Stimulated activated CD8-positive, alpha-beta memory T cell treated with anti-CD3 and anti-CD28 coated beads, Interleukin-7, amount 100 ng/mL, for 4 hours (primary cell): Measurements from ENCODE around the gene SCMH1.
"Not testable (repeated sequence)": the region's sequence is repeated elsewhere in the genome, so short reads cannot be mapped to it uniquely, and the experiment has no call there.

Source experiments
- DNase-seq, 2 donors: peaks; one replicate each; pipeline ENCODE4 v3.0.0-alpha.2; 2020; ENCODE audit warnings: low read depth in 2 of 2

Gene SCMH1

GRCh38 chr1:41152622-41153044, 89.5 kb downstream of the SCMH1 start:
- no peak for DNase-seq

DNA sequence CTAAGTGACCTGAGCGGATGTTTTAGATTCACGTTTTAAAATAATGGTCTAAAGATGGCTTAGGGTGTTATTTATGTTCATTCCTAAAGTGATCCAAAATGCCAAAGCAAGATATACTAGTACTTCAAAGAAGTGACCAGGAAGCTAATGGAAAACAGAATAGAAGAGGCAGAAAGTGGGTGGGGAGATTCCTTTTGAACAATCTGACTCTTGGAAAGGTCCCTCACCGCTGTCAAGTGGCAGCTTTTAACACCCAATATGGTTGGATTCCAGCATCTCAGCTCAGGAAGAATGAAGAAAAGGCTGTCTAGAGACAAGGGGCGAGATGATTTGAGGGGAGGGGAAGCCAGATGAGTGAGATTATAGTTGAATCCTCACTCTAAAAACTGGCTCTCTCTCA, 90.3 kb downstream of the SCMH1 start:
- DNase-seq: no peak

- DNase-seq: no peak
Measured at GRCh38 chr1:41149570-41149969, 92.5 kb downstream of the SCMH1 start.

DNA sequence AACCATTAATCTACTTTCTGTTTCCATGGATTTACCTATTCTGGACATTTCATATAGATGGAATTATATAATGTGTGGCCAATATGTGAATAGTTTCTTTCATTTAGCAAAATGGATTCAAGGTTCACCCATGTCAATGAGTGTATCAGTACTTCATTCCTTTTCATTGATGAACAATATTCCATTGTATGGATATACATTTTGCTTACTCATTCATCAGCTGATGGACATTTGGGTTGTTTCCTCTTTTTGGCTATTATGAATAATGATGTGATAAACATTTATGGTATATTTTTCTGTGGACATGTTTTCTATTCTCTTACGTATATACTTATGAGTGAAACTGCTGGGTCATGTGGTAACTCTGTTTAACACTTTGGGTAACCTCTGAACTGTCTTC, 97.8 kb downstream of the SCMH1 start:
- DNase-seq: no peak

DNA sequence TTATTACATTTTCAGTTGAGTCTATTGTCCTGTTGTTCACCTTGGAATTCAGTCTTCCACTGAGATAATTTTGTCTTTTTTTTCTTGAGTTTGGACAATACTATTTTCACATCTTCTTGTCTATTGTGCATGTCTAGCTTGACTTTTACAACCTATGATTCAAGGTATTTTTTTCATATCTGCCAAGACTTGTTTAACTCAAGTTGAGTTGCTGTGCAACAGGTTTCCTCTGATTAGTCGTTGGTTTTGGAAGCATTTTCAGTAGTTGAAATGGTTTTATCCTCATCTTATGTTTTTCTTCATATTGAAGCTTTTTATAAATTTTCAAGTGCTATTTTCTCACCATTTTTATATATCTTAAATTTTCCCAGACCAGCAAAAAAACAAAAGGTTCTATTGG, 103.6 kb downstream of the SCMH1 start:
- DNase-seq: no peak

GRCh38 chr1:41135196-41135947, 106.7 kb downstream of the SCMH1 start:
- DNase-seq: no peak

GRCh38 chr1:41134325-41134724, 107.8 kb downstream of the SCMH1 start:
- not testable (repeated sequence) for DNase-seq

GRCh38 chr1:41122851-41123518, 119.1 kb downstream of the SCMH1 start:
- no peak for DNase-seq

DNA sequence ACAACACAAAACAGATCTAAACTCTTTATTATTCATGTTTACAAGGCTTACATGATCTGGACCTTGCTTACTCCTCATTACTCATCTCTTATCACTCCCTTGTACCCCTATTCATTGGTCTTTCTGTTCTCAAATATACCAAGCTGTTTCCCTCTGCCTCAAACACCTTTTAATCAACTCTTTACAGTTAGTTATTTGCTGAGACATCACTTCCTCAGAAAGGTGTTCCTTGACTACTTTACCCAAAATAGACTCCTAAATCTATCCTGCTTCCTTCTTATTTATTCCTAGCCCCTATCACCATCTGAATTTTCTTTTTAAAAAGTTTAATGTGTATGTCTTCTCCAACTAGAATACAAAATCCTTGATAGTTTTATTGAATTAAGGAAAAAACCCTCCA, 120.0 kb downstream of the SCMH1 start:
- DNase-seq: no peak

DNA sequence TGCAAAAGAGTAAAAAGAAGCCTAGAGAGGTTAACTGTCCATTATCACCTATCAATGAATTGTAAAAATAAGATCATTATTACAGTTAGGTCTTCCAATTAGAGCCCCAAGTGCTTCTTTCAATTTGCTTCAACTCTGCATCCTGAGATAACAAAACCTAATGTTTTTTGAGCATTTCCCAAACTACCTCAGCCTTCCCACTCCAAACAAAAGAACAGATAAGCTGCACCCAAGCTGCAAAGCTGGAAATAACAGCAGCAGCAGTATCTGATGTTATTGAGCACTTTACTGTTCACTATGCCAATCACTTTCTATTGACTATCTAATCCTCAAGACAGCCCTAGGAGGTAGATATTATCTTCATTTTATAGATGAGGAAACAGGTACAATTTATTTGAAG, 123.5 kb downstream of the SCMH1 start:
- no peak for DNase-seq

DNA sequence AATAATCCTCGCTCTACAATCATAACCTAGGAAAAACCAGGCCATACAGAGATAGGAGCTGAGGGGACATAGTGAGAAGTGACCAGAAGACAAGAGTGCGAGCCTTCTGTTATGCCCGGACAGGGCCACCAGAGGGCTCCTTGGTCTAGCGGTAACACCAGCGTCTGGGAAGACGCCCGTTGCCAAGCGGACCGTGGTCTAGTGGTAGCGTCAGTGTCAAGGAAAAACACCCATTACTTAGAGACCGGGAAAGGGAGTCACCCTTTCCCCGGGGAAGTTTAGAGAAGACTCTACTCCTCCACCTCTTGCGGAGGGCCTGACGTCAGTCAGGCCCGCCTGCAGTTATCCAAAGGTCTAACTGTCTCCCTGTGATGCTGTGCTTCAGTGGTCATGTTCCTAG, 124.9 kb downstream of the SCMH1 start:
- DNase-seq: not testable (repeated sequence)

DNA sequence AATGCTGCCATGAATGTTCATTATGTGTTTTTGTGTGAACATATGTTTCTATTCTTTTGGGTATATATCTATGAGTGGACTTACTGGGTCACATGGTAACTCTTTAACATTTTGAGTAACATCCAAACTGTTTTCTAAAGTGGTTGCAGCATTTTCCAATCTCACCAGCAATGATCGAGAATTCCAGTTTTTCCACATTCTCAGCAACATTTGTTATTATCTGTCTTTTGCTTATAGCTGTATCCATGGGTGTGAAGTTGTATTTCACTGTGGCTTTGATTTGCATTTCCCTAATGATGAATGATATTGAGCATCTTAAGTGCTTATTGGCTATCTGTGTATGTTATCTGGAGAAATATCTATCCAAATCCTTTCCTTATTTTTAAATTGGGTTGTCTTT, 131.4 kb downstream of the SCMH1 start:
- no peak for DNase-seq

DNA sequence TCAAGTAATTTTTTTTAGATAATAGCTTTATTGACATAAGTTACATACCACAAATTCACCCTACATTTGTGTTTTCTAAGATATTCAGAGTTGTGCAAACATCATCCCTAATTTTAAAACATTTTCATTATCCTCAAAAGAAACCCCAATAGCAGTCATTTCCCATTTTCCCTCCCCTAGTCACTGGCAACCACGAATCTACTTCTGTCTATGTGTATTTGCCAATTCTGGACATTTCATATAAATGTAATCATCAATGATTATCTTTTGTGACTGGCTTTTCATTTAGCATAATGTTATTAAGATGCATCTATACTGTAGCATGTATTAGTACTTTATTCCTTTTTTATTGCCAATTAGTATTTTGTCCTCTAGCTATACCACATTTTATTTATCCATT, 131.8 kb downstream of the SCMH1 start:
- no peak for DNase-seq

- no peak for DNase-seq
Measured at GRCh38 chr1:41109310-41110197, 132.6 kb downstream of the SCMH1 start.

GRCh38 chr1:41108696-41109275, 133.3 kb downstream of the SCMH1 start:
- no peak for DNase-seq

DNA sequence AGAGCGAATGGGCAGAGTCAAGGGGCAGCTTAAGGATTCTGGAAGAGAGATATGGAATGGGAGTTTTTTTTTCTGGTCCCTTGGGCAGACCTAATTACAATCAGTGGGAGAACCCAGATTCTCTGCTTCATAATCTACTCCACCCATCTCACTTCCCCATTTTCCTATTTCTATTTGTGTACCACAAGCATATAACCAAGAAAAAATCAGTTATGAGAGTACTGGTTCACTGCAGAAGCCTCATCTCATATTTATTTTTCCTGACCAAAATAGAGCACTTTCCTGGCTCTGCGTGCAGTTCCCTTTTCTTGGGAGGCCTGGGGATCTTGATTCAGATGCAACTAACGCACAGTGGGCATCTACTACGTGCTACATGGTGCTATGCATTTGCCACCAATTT, 138.3 kb downstream of the SCMH1 start:
- DNase-seq: no peak

- DNase-seq: no peak
Measured at GRCh38 chr1:41102653-41103052, 139.5 kb downstream of the SCMH1 start.

DNA sequence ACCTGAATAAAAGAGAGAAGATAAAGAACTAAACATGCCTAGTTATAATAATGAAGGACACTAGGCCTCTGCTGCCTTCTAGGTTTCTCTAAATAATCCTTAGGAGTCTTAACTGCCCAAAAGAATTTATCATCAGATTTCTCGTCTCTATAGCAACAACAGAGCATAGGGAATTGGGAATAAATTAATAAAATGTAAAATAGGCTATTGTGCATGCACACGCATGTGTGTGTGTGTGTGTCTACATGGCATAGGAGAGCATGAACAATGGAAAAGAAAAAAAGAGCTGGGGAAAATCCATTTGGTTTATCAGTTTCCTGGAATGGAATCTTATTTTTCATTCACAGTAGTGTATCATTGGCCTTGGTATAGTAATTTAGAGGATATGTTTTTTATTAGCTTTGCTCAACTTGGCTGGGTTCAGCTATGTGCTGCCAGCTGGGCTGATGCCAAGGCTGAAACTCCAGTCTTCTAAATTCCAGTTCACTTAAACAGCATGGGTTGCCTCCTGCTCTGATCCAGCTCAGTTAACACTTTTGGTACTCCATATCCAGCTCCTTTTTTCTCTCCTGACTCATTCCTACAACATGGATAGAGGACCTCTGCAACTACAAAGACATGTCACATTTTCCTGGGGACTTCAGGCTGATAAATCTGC, 140.0 kb downstream of the SCMH1 start:
- DNase-seq: no peak

GRCh38 chr1:41101076-41101475, 141.0 kb downstream of the SCMH1 start:
- no peak for DNase-seq

DNA sequence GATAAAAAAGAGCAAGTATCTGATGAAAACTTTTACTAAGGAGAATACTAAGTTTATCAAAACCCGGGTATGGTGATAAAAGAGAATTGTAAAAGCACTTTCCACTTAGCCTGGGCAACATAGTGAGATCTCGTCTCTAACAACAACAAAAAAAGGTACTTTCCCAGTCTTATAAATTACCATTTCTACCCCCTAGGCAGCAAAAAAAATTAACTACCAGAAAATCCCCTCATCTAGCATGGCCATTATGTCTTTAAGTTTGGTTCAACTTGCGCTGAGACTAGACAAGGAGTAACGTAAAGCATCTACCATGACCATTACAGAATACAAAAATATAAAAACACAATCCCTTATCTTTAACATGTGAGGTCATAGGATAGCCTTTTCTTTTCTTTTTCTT, 141.9 kb downstream of the SCMH1 start:
- DNase-seq: no peak

DNA sequence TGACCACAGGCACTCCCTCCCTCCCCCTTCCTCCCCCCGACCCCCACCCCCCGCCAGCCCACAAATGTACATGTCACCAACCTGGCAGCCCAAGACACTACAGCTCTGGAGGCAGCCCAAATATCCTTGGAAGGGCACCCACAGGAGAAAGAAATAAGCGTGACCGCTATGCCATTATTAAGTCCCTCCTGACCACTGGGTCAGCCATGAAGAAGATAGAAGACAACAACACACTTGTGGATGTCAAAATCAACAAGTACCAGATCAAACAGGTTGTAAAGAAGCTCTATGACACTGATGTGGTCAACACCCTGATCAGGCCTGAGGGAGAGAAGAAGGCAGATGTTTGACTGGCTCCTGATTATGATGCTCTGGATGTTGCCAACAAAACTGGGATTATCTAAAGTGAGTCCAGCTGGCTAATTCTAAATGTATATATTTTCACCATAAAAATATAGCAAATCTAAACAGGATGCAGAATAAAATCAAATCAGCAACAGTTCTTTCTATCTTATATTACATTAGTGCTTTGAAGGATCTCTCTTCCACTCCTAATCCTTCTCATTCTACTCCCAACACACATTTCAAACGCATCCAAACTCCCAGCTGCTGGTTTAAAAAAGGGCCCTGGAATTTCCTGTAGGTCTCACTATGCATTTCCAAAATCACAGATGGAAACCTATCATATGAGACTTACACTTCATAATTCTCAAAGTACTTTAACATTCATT, 143.2 kb downstream of the SCMH1 start:
- no peak for DNase-seq
